HuH-7.5 (cell line): ENCODE results near the gene GIMAP4.
"Not testable (repeated sequence)": the region's sequence is repeated elsewhere in the genome, so short reads cannot be mapped to it uniquely, and the experiment has no call there.

Experiments
- DNase-seq: peaks from one replicate; pipeline ENCODE4 v3.0.0; 2011; ENCODE audit warnings: low spot score

GIMAP4 gene

GRCh38 chr7:150580638-150581394 lies 13.6 kb downstream of the GIMAP4 start:
- DNase-seq, result no peak

DNA sequence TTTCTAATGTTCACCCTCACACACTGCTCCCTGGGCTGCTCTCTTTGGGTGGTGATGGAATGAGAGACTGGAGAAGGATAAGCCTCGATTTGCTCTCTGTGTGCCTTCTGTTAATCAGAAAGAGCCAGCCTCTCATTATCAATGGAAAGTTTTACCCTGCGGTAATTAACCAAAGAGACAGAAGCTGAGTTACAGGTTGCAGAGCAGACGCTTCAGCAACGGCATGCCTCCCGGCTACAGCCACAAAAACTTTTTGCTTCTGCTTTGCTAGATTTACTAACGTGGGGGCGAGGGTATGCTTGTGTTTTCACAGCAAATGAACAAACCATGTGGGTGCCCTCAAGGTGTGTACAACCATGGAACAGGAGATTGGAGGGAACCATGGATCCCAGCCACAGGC lies 18.0 kb downstream of the GIMAP4 start:
- DNase-seq, result no peak

GRCh38 chr7:150586068-150586784 lies 19.0 kb downstream of the GIMAP4 start:
- no peak for DNase-seq

DNA sequence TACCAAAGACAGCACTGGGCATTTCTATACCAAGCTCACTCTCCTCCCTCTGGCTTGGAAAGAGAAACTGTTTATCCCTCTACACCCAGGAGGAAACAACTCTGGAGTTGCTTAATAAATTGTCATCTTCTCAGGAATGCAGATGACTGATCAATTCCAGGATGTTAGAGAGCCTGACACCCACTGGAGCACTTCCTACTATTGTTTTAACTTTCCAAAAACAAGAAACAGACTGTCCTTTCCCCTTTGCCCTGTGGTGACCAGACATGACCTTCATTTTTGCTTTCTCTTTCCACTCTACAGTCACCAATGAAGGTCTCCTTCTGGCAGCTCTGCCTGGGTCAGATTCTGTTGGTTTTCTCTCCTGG lies 19.6 kb downstream of the GIMAP4 start:
- no peak for DNase-seq

DNA sequence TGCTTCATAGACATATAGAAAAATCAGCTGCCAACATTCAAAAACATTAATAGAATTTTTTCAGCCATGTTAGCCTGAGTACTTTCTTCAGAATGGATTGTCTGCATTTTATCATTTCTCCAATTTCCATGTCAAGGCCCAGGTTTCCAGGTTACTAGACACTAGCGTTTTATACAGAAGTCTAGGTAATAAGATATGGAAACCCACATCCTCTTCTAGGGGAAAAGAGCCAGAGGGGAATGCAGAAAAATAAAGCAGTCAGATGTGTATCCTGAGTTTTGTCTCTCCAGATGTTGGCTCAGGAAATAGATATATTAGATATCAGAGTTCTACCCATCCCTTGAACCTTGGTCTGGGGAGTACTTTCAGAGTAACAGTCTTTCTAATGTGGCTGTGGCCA lies 20.4 kb downstream of the GIMAP4 start:
- DNase-seq, result no peak

- DNase-seq, result no peak
Measured at GRCh38 chr7:150594805-150595204, 27.6 kb downstream of the GIMAP4 start.

DNA sequence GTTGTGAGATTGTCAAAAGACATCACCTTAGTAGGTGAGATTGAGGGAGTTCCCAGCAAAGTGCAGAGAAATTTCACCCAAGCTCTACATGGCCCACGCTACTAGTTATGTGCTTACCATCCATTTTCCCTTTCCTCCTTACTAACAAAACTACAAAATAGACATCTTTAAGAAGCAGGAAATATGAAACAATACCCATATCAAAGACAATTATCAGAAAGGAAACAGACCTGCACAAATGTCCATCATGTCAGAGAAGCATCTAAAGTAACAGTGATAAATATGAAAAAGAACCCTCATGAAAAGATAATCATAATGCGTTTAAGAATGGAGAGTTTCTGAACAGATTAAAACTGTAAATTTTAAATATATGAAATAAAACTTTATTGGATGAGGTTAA lies 28.2 kb downstream of the GIMAP4 start:
- DNase-seq, result no peak

- not testable (repeated sequence) for DNase-seq
Measured at GRCh38 chr7:150603600-150603999, 36.4 kb downstream of the GIMAP4 start.

DNA sequence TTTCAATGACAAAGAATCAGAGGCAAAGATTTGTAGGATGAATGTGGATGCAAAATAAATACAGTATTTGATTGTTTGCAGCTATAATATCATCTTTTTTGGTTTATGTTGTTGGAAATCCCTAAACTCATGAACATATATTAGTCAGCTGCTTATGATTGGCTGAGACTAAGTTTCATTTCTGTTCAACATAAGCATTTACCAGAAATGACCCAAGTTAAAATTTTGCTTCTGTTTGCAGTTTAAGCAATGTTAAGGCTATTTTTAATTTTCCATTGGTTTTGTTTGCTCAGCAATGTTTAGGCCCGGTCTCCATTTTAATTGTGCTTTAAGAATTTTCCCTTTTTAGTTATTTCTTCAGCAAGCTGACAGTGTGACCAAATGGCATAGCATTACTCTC lies 43.0 kb downstream of the GIMAP4 start:
- DNase-seq, result no peak

GRCh38 chr7:150612925-150613324 lies 45.7 kb downstream of the GIMAP4 start:
- DNase-seq, result no peak

- DNase-seq, result no peak
Measured at GRCh38 chr7:150613880-150614279, 46.7 kb downstream of the GIMAP4 start.

DNA sequence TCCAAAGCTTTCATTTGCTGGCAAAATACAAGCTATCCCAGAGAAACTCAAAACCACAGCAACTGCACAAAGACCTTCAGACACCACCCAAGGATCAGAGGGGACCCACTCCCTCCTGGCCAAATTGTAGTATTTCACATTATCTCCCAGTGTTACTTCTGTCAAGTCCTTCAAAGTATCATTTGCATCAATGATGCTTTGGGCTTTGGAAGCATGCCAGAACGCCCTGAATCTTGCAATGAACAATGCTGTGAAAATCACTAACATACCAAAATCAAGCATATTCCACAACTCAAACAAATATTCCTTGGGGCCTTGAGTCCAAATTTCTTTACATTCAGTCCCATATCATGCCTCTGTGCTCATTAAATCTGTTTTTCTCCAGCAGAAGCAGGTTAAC lies 47.2 kb downstream of the GIMAP4 start:
- not testable (repeated sequence) for DNase-seq

GRCh38 chr7:150615221-150615755 lies 48.1 kb downstream of the GIMAP4 start:
- DNase-seq, result not testable (repeated sequence)

GRCh38 chr7:150620061-150620460 lies 52.9 kb downstream of the GIMAP4 start:
- no peak for DNase-seq

DNA sequence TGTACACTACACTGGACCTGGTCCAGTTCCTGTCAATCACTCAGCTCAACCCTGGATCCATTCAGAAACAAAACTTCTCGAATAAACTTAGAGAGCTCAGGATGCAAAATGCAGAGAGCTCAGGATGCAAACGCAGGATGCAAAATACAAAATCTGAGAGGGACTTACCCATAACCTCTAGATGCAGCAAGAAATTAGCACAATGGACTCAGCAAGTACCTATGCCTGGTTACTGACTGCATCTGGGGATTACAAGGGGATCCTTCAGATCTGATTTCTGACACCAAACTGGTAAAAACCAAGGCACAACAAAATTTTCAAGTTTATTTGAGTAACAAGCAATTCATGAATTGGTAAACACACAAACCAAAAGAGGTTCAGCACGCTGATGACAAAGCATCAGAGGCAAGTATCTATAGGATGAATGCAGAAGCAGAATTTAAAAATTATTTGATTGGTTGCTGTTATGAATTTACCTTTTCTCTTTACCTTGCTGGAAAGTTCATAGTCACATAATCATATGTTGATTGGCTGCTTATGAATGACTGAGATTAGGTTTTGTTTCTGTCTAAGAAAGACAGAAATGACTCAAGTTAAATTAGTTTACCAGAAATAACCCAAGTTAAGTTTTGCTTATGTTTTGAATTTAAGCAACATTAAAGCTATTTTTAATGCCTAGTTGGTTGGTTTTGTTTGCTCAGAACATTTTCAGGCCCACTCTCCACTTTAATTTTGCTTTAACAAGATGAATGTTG lies 53.6 kb downstream of the GIMAP4 start:
- DNase-seq, result no peak

- DNase-seq, result no peak
Measured at GRCh38 chr7:150621376-150621775, 54.2 kb downstream of the GIMAP4 start.
